K562 (cell line): ENCODE results near the gene RYR1. TPM values are rescaled to one million over a fixed set of nuclear protein-coding genes. Genes with fewer than 3 reads are reported as not detected.
A peak's percentile ranks its signal among the peaks of the same experiment; 100 is the strongest.

Experiments
- CC2D1A ChIP-seq: fragments of 450-650 bp; IDR thresholded peaks from 2 replicates; pipeline ENCODE4 v1.6.1; 2017; ENCODE audit warnings: mild to moderate bottlenecking
- ETS2 ChIP-seq: IDR thresholded peaks from 2 replicates; pipeline ENCODE4 v1.6.1; 2016; ENCODE audit warnings: borderline replicate concordance, missing genetic modification characterization, mild to moderate bottlenecking, moderate library complexity, missing compliant biosample characterization; ENCODE audit not compliant: poor library complexity, severe bottlenecking
- GATAD2A ChIP-seq: fragments of 450-650 bp; IDR thresholded peaks from 2 replicates; pipeline ENCODE4 v1.6.1; 2017
- KDM4B ChIP-seq, 2 experiments: fragments of 450-650 bp in 1 of 2; sonication (generic) in 1 of 2; IDR thresholded peaks; 2 replicates each; pipeline ENCODE4 v1.6.1; 2016 to 2017; ENCODE audit warnings: borderline replicate concordance in 2 of 2, antibody characterized with exemption in 1 of 2, low read depth in 1 of 2, mild to moderate bottlenecking in 1 of 2
- LEF1 ChIP-seq: fragments of 450-650 bp; IDR thresholded peaks from 2 replicates; pipeline ENCODE4 v1.6.1; 2016; ENCODE audit warnings: mild to moderate bottlenecking
- RUNX1 ChIP-seq: sonication (generic); IDR thresholded peaks from 2 replicates; pipeline ENCODE4 v1.6.1; 2016; ENCODE audit warnings: antibody characterized with exemption, low read depth
- SETDB1 ChIP-seq: IDR thresholded peaks from one replicate; pipeline ENCODE4 v1.6.1; 2012; ENCODE audit warnings: low read length, control low read depth, inconsistent platforms
- TAF7 ChIP-seq: fragments of 450-650 bp; IDR thresholded peaks from 2 replicates; pipeline ENCODE4 v1.6.1; 2016; ENCODE audit warnings: missing genetic modification characterization, missing compliant biosample characterization
- TBP ChIP-seq: optimal IDR thresholded peaks from 2 replicates; pipeline ENCODE3; 2011; ENCODE audit warnings: low read depth, low read length, improper control_type of control experiment
- ZNF133 ChIP-seq: fragments of 250-450 bp; sonication (Bioruptor Pico); IDR thresholded peaks from 2 replicates; pipeline ENCODE4 v1.4.0; 2020; ENCODE audit warnings: mild to moderate bottlenecking
- polyA plus RNA-seq, 8 experiments: library from polyadenylated mRNA; depleted of rRNA in 4 of 8; stranded (reverse) in 5 of 8; unstranded in 3 of 8; fragments of >200 nt; fragmentation: Nextera tagmentation in 2 of 8; fragmentation: Illumina TruSeq in 1 of 8; extraction: Ambion mirVana in 2 of 8; extraction: Trizol in 1 of 8; gene quantifications; 2 replicates each; pipeline versions ENCODE4 v1.2.1 to v1.2.3, GENCODE V29; 2011 to 2014; ENCODE audit warnings: inconsistent platforms in 1 of 8, missing spikeins in 1 of 8
- total RNA-seq, 7 experiments: library from RNA; depleted of rRNA in 6 of 7; stranded (reverse); fragments of >200 nt in 6 of 7; fragmentation: Illumina TruSeq in 2 of 7; extraction: Trizol in 2 of 7; gene quantifications; 2 replicates each; pipeline versions ENCODE4 v1.2.1 to v1.2.3, GENCODE V29; 2011 to 2021; ENCODE audit warnings: low replicate concordance in 1 of 7
- TF ChIP-seq, protein P1 (sequence below), 2 experiments: fragments of 450-650 bp in 1 of 2; IDR thresholded peaks; 2 replicates each; pipeline ENCODE4 v1.6.1; 2011 to 2017; ENCODE audit warnings: low read depth in 2 of 2, antibody characterized with exemption in 1 of 2, borderline replicate concordance in 1 of 2, low read length in 1 of 2, mild to moderate bottlenecking in 1 of 2, mixed read lengths in 1 of 2; ENCODE audit not compliant: control insufficient read depth in 1 of 2
- TF ChIP-seq, protein P2 (sequence below): sonication (generic); formaldehyde crosslinking; IDR thresholded peaks from 2 replicates; pipeline ENCODE4 v1.8.0; 2022; ENCODE audit warnings: missing genetic modification reagents, mild to moderate bottlenecking, borderline replicate concordance
- TF ChIP-seq, protein P3 (sequence below): sonication (generic); formaldehyde crosslinking; IDR thresholded peaks from 2 replicates; pipeline ENCODE4 v1.8.1; 2023; ENCODE audit warnings: mild to moderate bottlenecking, missing genetic modification reagents
- TF ChIP-seq, protein P4 (sequence below): fragments of 250-450 bp; sonication (Bioruptor Pico); IDR thresholded peaks from 2 replicates; pipeline ENCODE4 v1.9.0; 2021; ENCODE audit warnings: mild to moderate bottlenecking, inconsistent platforms
- TF ChIP-seq, protein P5 (sequence below): fragments of 450-650 bp; formaldehyde crosslinking; IDR thresholded peaks from 2 replicates; pipeline ENCODE4 v1.4.0; 2022; ENCODE audit warnings: missing genetic modification characterization

RYR1 gene
- total and polyA plus RNA-seq, 9 of the 15 experiments (the other 6 are each of a cell fraction or from before 2014, with no cell fraction given), result 0.11 to 7.4 (median 3.7) TPM

DNA sequence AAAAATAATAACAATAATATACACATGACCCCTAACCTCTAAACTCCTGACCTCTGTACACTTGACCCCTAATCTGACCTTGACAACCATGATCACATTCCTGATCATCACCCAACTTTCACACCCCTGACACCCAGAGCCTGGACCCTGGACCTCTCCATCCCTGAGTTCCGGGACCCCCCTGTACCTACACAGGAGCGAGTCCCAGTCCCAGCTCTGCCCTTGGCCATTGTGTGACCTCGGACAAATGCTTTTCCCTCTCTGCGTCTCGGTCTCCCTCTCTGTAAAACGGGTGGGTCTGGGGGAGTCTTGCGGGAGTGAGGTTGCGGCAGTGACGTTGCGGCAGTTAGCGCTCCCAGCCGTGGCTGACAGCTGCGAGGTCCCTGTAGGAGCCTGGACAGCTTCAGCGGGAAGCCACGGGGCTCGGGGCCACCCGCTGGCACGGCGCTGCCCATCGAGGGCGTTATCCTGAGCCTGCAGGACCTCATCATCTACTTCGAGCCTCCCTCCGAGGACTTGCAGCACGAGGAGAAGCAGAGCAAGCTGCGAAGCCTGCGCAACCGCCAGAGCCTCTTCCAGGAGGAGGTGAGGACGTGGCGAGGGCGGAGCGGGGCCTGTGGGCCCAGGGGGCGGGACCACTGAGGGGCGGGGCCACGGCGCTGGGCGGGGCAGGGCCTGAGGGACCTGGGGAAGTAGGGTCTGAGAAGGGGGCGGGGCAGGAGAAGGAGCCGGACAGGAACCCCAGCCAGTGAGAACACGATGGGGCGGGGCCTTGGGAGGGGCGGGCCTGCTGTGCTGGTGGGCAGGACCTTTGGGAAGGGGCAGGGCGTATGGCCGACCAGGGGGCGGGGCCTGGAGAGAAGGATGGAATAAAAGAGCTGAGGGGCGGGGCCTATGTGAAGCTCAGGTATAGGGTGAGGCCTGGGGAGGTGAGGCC lies 19.2 kb downstream of the RYR1 start (continued):
- TF ChIP-seq, protein P1, sequence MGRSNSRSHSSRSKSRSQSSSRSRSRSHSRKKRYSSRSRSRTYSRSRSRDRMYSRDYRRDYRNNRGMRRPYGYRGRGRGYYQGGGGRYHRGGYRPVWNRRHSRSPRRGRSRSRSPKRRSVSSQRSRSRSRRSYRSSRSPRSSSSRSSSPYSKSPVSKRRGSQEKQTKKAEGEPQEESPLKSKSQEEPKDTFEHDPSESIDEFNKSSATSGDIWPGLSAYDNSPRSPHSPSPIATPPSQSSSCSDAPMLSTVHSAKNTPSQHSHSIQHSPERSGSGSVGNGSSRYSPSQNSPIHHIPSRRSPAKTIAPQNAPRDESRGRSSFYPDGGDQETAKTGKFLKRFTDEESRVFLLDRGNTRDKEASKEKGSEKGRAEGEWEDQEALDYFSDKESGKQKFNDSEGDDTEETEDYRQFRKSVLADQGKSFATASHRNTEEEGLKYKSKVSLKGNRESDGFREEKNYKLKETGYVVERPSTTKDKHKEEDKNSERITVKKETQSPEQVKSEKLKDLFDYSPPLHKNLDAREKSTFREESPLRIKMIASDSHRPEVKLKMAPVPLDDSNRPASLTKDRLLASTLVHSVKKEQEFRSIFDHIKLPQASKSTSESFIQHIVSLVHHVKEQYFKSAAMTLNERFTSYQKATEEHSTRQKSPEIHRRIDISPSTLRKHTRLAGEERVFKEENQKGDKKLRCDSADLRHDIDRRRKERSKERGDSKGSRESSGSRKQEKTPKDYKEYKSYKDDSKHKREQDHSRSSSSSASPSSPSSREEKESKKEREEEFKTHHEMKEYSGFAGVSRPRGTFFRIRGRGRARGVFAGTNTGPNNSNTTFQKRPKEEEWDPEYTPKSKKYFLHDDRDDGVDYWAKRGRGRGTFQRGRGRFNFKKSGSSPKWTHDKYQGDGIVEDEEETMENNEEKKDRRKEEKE (IDR thresholded peaks at IDR 0.05; ENCODE audit: borderline replicate concordance in 1 of 2, control insufficient read depth in 1 of 2, low read depth in 2 of 2, low read length in 1 of 2), result no peak
- TF ChIP-seq KDM4B (IDR thresholded peaks at IDR 0.05; ENCODE audit: borderline replicate concordance in 2 of 2, low read depth in 1 of 2) (no peak), LEF1 (no peak), TAF7 (tag) (no peak; the same call in 1 of the 2 replicates), TBP (peak; percentile 51), RUNX1 (peak; percentile 54; the same call in 1 of the 2 replicates), ZNF133 (CRISPR knock-in tag) (no peak), ETS2 (tag) (no peak), GATAD2A (no peak), CC2D1A (no peak), SETDB1 (no peak)
- TF ChIP-seq, protein P2, sequence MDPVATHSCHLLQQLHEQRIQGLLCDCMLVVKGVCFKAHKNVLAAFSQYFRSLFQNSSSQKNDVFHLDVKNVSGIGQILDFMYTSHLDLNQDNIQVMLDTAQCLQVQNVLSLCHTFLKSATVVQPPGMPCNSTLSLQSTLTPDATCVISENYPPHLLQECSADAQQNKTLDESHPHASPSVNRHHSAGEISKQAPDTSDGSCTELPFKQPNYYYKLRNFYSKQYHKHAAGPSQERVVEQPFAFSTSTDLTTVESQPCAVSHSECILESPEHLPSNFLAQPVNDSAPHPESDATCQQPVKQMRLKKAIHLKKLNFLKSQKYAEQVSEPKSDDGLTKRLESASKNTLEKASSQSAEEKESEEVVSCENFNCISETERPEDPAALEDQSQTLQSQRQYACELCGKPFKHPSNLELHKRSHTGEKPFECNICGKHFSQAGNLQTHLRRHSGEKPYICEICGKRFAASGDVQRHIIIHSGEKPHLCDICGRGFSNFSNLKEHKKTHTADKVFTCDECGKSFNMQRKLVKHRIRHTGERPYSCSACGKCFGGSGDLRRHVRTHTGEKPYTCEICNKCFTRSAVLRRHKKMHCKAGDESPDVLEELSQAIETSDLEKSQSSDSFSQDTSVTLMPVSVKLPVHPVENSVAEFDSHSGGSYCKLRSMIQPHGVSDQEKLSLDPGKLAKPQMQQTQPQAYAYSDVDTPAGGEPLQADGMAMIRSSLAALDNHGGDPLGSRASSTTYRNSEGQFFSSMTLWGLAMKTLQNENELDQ (CRISPR knock-in tag), result no peak
- TF ChIP-seq, protein P3, sequence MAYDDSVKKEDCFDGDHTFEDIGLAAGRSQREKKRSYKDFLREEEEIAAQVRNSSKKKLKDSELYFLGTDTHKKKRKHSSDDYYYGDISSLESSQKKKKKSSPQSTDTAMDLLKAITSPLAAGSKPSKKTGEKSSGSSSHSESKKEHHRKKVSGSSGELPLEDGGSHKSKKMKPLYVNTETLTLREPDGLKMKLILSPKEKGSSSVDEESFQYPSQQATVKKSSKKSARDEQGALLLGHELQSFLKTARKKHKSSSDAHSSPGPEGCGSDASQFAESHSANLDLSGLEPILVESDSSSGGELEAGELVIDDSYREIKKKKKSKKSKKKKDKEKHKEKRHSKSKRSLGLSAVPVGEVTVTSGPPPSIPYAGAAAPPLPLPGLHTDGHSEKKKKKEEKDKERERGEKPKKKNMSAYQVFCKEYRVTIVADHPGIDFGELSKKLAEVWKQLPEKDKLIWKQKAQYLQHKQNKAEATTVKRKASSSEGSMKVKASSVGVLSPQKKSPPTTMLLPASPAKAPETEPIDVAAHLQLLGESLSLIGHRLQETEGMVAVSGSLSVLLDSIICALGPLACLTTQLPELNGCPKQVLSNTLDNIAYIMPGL (CRISPR knock-in tag), result no peak
- TF ChIP-seq, protein P4, sequence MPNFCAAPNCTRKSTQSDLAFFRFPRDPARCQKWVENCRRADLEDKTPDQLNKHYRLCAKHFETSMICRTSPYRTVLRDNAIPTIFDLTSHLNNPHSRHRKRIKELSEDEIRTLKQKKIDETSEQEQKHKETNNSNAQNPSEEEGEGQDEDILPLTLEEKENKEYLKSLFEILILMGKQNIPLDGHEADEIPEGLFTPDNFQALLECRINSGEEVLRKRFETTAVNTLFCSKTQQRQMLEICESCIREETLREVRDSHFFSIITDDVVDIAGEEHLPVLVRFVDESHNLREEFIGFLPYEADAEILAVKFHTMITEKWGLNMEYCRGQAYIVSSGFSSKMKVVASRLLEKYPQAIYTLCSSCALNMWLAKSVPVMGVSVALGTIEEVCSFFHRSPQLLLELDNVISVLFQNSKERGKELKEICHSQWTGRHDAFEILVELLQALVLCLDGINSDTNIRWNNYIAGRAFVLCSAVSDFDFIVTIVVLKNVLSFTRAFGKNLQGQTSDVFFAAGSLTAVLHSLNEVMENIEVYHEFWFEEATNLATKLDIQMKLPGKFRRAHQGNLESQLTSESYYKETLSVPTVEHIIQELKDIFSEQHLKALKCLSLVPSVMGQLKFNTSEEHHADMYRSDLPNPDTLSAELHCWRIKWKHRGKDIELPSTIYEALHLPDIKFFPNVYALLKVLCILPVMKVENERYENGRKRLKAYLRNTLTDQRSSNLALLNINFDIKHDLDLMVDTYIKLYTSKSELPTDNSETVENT (CRISPR knock-in tag), result peak; percentile 59; the same call in 1 of the 2 replicates
- TF ChIP-seq, protein P5, sequence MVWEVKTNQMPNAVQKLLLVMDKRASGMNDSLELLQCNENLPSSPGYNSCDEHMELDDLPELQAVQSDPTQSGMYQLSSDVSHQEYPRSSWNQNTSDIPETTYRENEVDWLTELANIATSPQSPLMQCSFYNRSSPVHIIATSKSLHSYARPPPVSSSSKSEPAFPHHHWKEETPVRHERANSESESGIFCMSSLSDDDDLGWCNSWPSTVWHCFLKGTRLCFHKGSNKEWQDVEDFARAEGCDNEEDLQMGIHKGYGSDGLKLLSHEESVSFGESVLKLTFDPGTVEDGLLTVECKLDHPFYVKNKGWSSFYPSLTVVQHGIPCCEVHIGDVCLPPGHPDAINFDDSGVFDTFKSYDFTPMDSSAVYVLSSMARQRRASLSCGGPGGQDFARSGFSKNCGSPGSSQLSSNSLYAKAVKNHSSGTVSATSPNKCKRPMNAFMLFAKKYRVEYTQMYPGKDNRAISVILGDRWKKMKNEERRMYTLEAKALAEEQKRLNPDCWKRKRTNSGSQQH (CRISPR knock-in tag), result no peak
